HepG2 (cell line): Measurements from ENCODE around the gene REPIN1. TPM values are rescaled to one million over a fixed set of nuclear protein-coding genes. Genes with fewer than 3 reads are reported as not detected.
A peak's percentile ranks its signal among the peaks of the same experiment; 100 is the strongest.

ENCODE experiments used
- BCLAF1 ChIP-seq: fragments of 450-650 bp; IDR thresholded peaks from 2 replicates; pipeline ENCODE4 v1.6.1; 2017; ENCODE audit warnings: mild to moderate bottlenecking
- DRAP1 ChIP-seq: IDR thresholded peaks from 2 replicates; pipeline ENCODE4 v1.6.1; 2016; ENCODE audit warnings: missing genetic modification reagents, missing compliant biosample characterization
- EEA1 ChIP-seq: sonication (generic); formaldehyde crosslinking; IDR thresholded peaks from 2 replicates; pipeline ENCODE4 v1.5.1; 2020; ENCODE audit warnings: mild to moderate bottlenecking, missing genetic modification reagents, borderline replicate concordance
- FUBP1 ChIP-seq: sonication (generic); formaldehyde crosslinking; IDR thresholded peaks from 2 replicates; pipeline ENCODE4 v1.5.1; 2020; ENCODE audit warnings: missing genetic modification reagents, mild to moderate bottlenecking, borderline replicate concordance
- POLR2AphosphoS5 ChIP-seq: IDR thresholded peaks from 2 replicates; pipeline ENCODE4 v1.6.1; 2012; ENCODE audit warnings: low read depth, low read length
- SRSF4 ChIP-seq: fragments of 200-400 bp; formaldehyde crosslinking; IDR thresholded peaks from one replicate; pipeline ENCODE4 v1.6.1; 2018; ENCODE audit warnings: mild to moderate bottlenecking, low read depth, low read length, moderate library complexity; ENCODE audit not compliant: poor library complexity, severe bottlenecking
- ZFAT ChIP-seq: sonication (generic); formaldehyde crosslinking; conservative IDR thresholded peaks from 2 replicates; pipeline ENCODE4 v1.8.1; 2023; ENCODE audit warnings: missing genetic modification reagents, inconsistent platforms
- ZNF142 ChIP-seq: sonication (generic); formaldehyde crosslinking; IDR thresholded peaks from 2 replicates; pipeline ENCODE4 v1.4.0; 2020; ENCODE audit warnings: missing genetic modification reagents
- ZNF292 ChIP-seq: sonication (generic); formaldehyde crosslinking; IDR thresholded peaks from 2 replicates; pipeline ENCODE4 v1.8.1; 2022; ENCODE audit warnings: mild to moderate bottlenecking, low read depth, missing genetic modification reagents, borderline replicate concordance
- ZZZ3 ChIP-seq: sonication (generic); formaldehyde crosslinking; IDR thresholded peaks from 2 replicates; pipeline ENCODE4 v1.4.0; 2020; ENCODE audit warnings: missing genetic modification reagents, mild to moderate bottlenecking, borderline replicate concordance
- polyA plus RNA-seq, 8 experiments: library from polyadenylated mRNA; depleted of rRNA in 3 of 8; stranded (reverse) in 7 of 8; unstranded in 1 of 8; fragments of >200 nt; fragmentation: Illumina TruSeq in 4 of 8; extraction: Trizol in 4 of 8; gene quantifications; 2 replicates each; pipeline versions ENCODE4 v1.2.1 to v1.2.3, GENCODE V29; 2011 to 2016; ENCODE audit warnings: low read depth in 4 of 8, missing spikeins in 1 of 8, mixed read lengths in 1 of 8; ENCODE audit not compliant: insufficient read depth in 1 of 8
- total RNA-seq, 5 experiments: library from RNA; depleted of rRNA; stranded (reverse); fragments of >200 nt; fragmentation: Illumina TruSeq; extraction: Trizol; gene quantifications; 2 replicates each; pipeline ENCODE4 v1.2.3, GENCODE V29; 2016; ENCODE audit warnings: low read depth in 1 of 5
- TF ChIP-seq, protein P1 (sequence below): sonication (generic); formaldehyde crosslinking; IDR thresholded peaks from 2 replicates; pipeline ENCODE4 v1.9.0; 2022; ENCODE audit warnings: missing genetic modification reagents, mild to moderate bottlenecking, borderline replicate concordance
- TF ChIP-seq, protein P2 (sequence below), 2 experiments: fragments of 450-650 bp in 1 of 2; sonication (generic) in 1 of 2; formaldehyde crosslinking; IDR thresholded peaks; 2 replicates each; pipeline versions ENCODE4 v1.5.0 to v1.8.0; 2020 to 2022; ENCODE audit warnings: mild to moderate bottlenecking in 1 of 2, missing genetic modification reagents in 1 of 2

Gene REPIN1
- total and polyA plus RNA-seq, 2 of the 13 experiments (the other 11 are each of a cell fraction or from before 2014, with no cell fraction given), result 69.9 to 108 TPM

DNA sequence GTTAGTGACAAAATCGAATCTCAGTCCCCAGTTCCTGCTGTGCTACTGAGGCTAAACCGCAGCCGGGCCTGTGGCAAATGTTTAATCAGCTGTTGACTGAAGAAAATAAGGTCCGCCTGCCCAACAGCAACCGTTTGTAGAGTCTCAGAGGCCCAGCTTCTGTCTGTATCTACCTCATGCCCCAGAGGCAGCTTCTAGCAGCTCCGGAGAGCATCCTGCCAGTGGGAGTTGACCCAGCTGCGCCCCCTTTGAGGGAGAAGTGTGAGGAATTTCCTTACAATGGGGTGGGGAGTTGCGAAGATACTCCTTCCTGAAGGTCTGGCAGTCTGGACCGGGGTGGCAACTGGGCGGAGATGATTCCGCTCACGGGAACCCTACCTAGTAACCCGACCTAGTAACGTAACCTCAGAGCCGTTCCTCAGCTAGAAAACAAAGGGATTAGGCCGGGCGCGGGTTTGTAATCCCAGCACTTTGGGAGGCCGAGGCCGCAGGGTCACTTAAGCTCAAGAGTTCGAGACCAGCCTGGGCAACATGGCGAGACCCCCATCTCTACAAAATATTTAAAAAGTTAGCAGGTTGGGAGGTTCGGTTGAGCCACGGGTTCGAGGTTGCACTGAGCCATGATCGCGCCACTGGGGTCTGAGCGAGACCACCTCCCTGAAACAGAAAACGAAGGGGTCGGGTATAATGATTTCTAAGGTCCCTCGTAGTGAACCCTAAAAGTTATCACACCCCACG, 9.7 kb downstream of the REPIN1 start (continued):
- TF ChIP-seq BCLAF1, result no peak
- TF ChIP-seq, protein P1, sequence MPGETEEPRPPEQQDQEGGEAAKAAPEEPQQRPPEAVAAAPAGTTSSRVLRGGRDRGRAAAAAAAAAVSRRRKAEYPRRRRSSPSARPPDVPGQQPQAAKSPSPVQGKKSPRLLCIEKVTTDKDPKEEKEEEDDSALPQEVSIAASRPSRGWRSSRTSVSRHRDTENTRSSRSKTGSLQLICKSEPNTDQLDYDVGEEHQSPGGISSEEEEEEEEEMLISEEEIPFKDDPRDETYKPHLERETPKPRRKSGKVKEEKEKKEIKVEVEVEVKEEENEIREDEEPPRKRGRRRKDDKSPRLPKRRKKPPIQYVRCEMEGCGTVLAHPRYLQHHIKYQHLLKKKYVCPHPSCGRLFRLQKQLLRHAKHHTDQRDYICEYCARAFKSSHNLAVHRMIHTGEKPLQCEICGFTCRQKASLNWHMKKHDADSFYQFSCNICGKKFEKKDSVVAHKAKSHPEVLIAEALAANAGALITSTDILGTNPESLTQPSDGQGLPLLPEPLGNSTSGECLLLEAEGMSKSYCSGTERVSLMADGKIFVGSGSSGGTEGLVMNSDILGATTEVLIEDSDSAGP (CRISPR knock-in tag), result no peak
- peak; percentile 53; the same call in 1 of the 2 replicates for TF ChIP-seq POLR2AphosphoS5
- TF ChIP-seq ZZZ3, result no peak
- TF ChIP-seq ZNF142 (CRISPR knock-in tag), result 0 out of 2 replicates have a peak, but pooled peaks have one; percentile 50
- TF ChIP-seq, protein P2, sequence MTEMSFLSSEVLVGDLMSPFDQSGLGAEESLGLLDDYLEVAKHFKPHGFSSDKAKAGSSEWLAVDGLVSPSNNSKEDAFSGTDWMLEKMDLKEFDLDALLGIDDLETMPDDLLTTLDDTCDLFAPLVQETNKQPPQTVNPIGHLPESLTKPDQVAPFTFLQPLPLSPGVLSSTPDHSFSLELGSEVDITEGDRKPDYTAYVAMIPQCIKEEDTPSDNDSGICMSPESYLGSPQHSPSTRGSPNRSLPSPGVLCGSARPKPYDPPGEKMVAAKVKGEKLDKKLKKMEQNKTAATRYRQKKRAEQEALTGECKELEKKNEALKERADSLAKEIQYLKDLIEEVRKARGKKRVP (CRISPR knock-in tag; IDR thresholded peaks at IDR 0.05), result peak in 1 of 2 experiments; percentile 4; a peak in 1 of 4 replicates
- TF ChIP-seq ZNF292 (CRISPR knock-in tag), result no peak
- TF ChIP-seq ZFAT (CRISPR knock-in tag), result no peak
- TF ChIP-seq EEA1 (CRISPR knock-in tag), result no peak
- TF ChIP-seq DRAP1 (CRISPR knock-in tag), result peak; percentile 37; the same call in 1 of the 2 replicates
- TF ChIP-seq SRSF4, result no peak
- TF ChIP-seq FUBP1 (CRISPR knock-in tag), result no peak
